Coronary artery (tissue), 2 donors: ENCODE measurements around the gene ATP5IF1.

Experiments
- DNase-seq: peaks from one replicate; pipeline ENCODE4 v3.0.0-alpha.2; 2017; ENCODE audit warnings: low spot score
- H3K27ac ChIP-seq, 2 donors: fragments of 200-600 bp; sonication (generic); one replicate each; pipeline ENCODE4 v1.5.1; 2016 to 2019
- H3K4me3 ChIP-seq: fragments of 200-600 bp; sonication (generic); 2 replicates; pipeline ENCODE4 v1.5.1; 2016; ENCODE audit warnings: mild to moderate bottlenecking, moderate library complexity
- TF ChIP-seq, protein P1 (sequence below): fragments of 200-600 bp; sonication (generic); IDR thresholded peaks from one replicate; pipeline ENCODE4 v1.5.1; 2019; ENCODE audit warnings: antibody characterized with exemption

Gene ATP5IF1

DNA sequence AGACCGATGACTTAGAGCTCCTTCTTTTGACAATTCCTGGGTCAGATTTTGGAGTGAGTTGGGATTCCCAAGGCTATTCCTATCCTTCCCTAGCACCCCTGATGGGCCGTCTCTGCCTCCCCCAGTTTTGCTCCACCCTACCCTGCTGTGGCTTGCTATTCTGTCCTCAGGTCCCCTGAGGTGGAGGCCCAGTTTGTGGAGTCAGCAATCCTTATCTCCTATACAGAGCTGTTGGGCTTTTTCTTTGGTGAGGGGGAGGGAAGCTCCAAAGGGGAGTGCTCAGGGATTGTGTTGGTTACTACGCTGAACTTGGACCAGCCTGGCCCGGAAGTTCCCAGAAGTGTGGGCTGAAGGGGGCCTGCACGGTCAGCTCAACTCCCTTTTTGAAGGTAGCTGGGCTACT is 31.0 kb downstream of the ATP5IF1 start:
- Histone ChIP-seq H3K27ac (no peak overlapping the region), H3K4me3 (no peak overlapping the region)
- TF ChIP-seq, protein P1, sequence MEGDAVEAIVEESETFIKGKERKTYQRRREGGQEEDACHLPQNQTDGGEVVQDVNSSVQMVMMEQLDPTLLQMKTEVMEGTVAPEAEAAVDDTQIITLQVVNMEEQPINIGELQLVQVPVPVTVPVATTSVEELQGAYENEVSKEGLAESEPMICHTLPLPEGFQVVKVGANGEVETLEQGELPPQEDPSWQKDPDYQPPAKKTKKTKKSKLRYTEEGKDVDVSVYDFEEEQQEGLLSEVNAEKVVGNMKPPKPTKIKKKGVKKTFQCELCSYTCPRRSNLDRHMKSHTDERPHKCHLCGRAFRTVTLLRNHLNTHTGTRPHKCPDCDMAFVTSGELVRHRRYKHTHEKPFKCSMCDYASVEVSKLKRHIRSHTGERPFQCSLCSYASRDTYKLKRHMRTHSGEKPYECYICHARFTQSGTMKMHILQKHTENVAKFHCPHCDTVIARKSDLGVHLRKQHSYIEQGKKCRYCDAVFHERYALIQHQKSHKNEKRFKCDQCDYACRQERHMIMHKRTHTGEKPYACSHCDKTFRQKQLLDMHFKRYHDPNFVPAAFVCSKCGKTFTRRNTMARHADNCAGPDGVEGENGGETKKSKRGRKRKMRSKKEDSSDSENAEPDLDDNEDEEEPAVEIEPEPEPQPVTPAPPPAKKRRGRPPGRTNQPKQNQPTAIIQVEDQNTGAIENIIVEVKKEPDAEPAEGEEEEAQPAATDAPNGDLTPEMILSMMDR, result no peak
- DNase-seq, result no peak

DNA sequence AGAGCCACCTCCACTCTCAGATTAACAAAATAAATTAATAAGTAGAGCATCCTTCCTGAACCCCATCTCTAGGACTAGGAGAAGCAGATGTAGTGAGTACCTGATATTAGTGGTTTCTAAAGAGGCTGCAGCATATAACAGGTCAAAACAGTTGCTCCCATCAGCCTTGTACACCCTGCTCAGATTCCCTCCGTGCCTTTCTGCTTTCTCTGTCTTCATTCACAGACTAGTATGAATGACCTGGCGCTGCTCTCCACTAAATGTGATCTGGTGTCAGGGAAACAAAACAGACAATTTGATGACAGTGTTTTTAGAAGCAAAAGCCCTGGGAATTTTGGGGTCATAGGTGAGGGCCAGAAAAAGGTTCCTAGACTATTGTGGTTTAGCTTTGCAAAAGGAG is 31.7 kb downstream of the ATP5IF1 start:
- Histone ChIP-seq H3K27ac (no peak overlapping the region), H3K4me3 (no peak overlapping the region)
- TF ChIP-seq, protein P1, result no peak
- no peak for DNase-seq

DNA sequence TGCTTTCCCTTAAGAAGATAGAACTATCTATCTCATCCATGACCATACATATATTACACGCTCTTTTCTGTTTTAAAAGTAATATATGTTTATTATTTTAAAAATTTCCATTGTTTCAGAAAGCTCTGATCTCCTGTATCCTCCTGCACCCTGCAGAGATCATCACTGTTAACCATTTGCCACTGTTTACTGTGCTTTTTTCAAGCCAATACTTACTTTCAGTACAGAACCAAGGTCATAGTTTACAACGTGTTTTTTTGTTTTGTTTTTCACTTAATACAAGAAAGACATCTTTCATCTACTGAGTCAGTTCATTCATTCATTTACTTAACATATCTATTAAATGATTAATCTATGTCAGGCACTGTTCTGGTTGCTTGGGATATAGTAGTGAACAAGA is 33.6 kb downstream of the ATP5IF1 start:
- Histone ChIP-seq H3K27ac (no peak overlapping the region), H3K4me3 (no peak overlapping the region)
- TF ChIP-seq, protein P1, result no peak
- DNase-seq, result no peak

DNA sequence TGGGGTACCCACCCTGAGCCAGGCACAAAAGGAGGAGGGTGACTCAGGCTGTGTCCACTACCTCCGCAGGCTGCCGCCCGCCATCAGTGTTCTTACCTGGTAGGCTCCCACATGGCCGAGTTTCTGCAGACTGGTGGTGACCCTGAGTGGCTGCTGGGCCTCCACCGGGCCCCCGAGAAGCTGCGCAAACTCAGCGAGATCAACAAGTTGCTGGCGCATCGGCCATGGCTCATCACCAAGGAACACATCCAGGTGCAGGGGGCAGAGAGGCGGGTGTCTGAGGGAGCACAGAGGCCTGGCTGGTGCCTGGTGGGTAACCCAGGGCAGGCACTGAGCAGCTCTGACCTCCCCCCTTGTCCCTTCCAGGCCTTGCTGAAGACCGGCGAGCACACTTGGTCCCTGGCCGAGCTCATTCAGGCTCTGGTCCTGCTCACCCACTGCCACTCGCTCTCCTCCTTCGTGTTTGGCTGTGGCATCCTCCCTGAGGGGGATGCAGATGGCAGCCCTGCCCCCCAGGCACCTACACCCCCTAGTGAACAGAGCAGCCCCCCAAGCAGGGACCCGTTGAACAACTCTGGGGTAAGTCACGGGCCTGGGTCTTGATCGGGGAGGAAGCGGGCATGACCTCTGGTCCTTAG is 36.4 kb downstream of the ATP5IF1 start:
- TF ChIP-seq, protein P1, result no peak
- H3K27ac ChIP-seq, result no peak overlapping the region
- H3K4me3 ChIP-seq, result no peak overlapping the region
- no peak for DNase-seq

DNA sequence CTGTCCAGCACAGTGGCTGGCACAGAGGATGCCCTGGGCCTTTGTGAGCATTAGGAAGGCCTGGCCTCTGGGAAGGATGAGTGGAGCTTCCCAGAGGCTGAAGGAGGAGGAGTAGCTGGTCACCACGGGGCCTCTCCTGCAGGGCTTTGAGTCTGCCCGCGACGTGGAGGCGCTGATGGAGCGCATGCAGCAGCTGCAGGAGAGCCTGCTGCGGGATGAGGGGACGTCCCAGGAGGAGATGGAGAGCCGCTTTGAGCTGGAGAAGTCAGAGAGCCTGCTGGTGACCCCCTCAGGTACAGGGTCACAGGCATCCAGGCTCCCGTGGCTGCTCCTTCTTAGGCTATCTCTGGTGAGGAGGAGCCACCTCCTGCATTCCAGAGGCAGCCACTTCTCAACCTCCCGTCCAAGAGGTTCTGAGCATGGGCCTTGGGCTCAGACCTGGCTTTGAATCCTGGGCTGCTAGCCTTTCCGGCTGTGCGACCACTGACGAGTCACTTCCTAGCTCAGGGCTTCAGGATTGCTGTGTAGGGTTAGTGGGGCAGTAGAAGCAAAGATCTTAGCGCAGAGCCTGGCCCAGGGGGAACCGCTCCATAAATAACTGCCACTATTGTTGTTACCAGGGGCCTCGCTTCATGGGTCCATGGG is 37.4 kb downstream of the ATP5IF1 start:
- Histone ChIP-seq H3K27ac (no peak overlapping the region), H3K4me3 (no peak overlapping the region)
- TF ChIP-seq, protein P1, result no peak
- no peak for DNase-seq

DNA sequence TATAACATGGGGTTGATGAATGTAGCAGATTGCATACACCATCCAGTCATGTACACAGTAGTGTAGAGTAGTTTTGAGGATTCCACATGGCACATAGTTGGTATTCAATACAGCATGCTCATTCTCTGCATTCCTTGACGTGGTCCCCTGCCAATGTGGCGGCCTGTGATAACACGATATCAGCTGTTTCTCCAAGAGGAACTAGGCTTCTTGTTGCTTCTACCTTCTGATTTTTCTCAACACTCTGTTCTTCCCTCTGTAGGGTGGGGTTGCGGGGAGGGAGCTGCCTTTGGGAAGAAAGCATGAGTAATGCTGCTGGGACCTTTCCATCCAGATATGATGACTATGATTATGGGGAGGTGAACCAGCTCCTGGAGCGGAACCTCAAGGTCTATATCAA is 42.8 kb downstream of the ATP5IF1 start:
- no peak overlapping the region for H3K27ac ChIP-seq
- no peak overlapping the region for H3K4me3 ChIP-seq
- TF ChIP-seq, protein P1, result no peak
- no peak for DNase-seq

DNA sequence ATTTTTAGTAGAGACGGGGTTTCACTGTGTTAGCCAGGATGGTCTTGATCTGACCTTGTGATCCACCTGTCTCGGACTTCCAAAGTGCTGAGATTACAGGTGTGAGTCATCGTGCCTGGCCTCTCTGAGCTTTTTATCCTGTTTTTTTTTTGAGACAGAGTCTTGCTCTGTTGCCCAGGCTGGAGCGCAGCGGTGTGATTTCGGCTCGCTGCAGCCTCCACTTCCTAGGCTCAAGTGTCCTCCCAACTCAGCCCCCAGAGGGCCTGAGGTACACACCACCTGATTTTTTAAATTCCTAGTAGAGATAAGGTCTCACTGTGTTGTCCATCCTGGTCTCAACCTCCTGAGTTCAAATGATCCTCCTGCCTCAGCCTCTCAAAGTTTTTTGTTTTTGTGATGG is 43.8 kb downstream of the ATP5IF1 start:
- no peak overlapping the region for H3K4me3 ChIP-seq
- no peak for DNase-seq
- TF ChIP-seq, protein P1, result no peak
- no peak overlapping the region for H3K27ac ChIP-seq
